ENCODE results near the gene RILPL1.
"Not testable (repeated sequence)": the region's sequence is repeated elsewhere in the genome, so short reads cannot be mapped to it uniquely, and the experiment has no call there.

Gene RILPL1

GRCh38 chr12:123530668-123531067, 2.9 kb downstream of the RILPL1 start:
- DNase-seq (ENCODE audit: low spot score) = no peak

GRCh38 chr12:123529686-123530085, 3.8 kb downstream of the RILPL1 start:
- no peak for DNase-seq (ENCODE audit: low spot score)

- DNase-seq (ENCODE audit: low spot score) = no peak
Observed at GRCh38 chr12:123528858-123529257, 4.7 kb downstream of the RILPL1 start.

- DNase-seq (ENCODE audit: low spot score) = no peak
Observed at GRCh38 chr12:123526542-123527080, 6.9 kb downstream of the RILPL1 start.

GRCh38 chr12:123524378-123524777, 9.1 kb downstream of the RILPL1 start:
- DNase-seq (ENCODE audit: low spot score) = no peak

- no peak for DNase-seq (ENCODE audit: low spot score)
Observed at GRCh38 chr12:123523518-123523917, 10.0 kb downstream of the RILPL1 start.

- DNase-seq (ENCODE audit: low spot score) = no peak
Observed at GRCh38 chr12:123522164-123522563, 11.4 kb downstream of the RILPL1 start.

GRCh38 chr12:123520567-123521474, 12.7 kb downstream of the RILPL1 start:
- no peak for DNase-seq (ENCODE audit: low spot score)

- no peak for DNase-seq (ENCODE audit: low spot score)
Observed at GRCh38 chr12:123519141-123520001, 14.1 kb downstream of the RILPL1 start.

GRCh38 chr12:123516216-123516780, 17.2 kb downstream of the RILPL1 start:
- no peak for DNase-seq (ENCODE audit: low spot score)

GRCh38 chr12:123514582-123515221, 18.8 kb downstream of the RILPL1 start:
- not testable (repeated sequence) for DNase-seq (ENCODE audit: low spot score)

GRCh38 chr12:123513805-123514204, 19.7 kb downstream of the RILPL1 start:
- no peak for DNase-seq (ENCODE audit: low spot score)

GRCh38 chr12:123512838-123513665, 20.5 kb downstream of the RILPL1 start:
- no peak for DNase-seq (ENCODE audit: low spot score)

- no peak for DNase-seq (ENCODE audit: low spot score)
Observed at GRCh38 chr12:123506843-123507236, 26.7 kb downstream of the RILPL1 start.

- no peak for DNase-seq (ENCODE audit: low spot score)
Observed at GRCh38 chr12:123506059-123506842, 27.3 kb downstream of the RILPL1 start.

- DNase-seq (ENCODE audit: low spot score) = no peak
Observed at GRCh38 chr12:123502163-123502704, 31.3 kb downstream of the RILPL1 start.

GRCh38 chr12:123499332-123499731, 34.2 kb downstream of the RILPL1 start:
- DNase-seq (ENCODE audit: low spot score) = no peak

- no peak for DNase-seq (ENCODE audit: low spot score)
Observed at GRCh38 chr12:123498126-123498825, 35.2 kb downstream of the RILPL1 start.

GRCh38 chr12:123497065-123497464, 36.5 kb downstream of the RILPL1 start:
- DNase-seq (ENCODE audit: low spot score) = no peak

All from LoVo (cell line).